ENCODE data around the gene KIF16B.

- TF ChIP-seq CTCF (conservative IDR thresholded peaks at IDR 0.05 in 1 of 2, IDR thresholded peaks at IDR 0.05 in 1 of 2; ENCODE audit: extremely low read depth in 1 of 2, insufficient read depth in 1 of 2, low read depth in 1 of 2, low read length in 2 of 2) = no peak
- no peak for TF ChIP-seq EZH2 (IDR thresholded peaks at IDR 0.05; ENCODE audit: borderline replicate concordance, low read length)
These were observed 259.3 kb downstream of the KIF16B start for GRCh38 chr20:16313917-16314316.

Data from mammary epithelial cell (primary cell).